Caco-2 (cell line): Measurements from ENCODE around the gene NXN. TPM values are rescaled to one million over a fixed set of nuclear protein-coding genes. Genes with fewer than 3 reads are reported as not detected.

Experiments used
- BruUV-seq: library from RNA; stranded (reverse); fragments of 400-500 nt; replicated peaks from 2 replicates; lab custom pipeline; 2021; lab: Mats Ljungman, UMichigan
- CTCF ChIA-PET: fragments of 300-600 bp; sonication (Branson Sonifier 250); formaldehyde crosslinking; loops from one replicate; lab custom pipeline; 2022; ENCODE audit warnings: antibody characterized with exemption; lab: Charles Lee
- POLR2A ChIA-PET: fragments of 300-600 bp; sonication (Branson Sonifier 250); formaldehyde crosslinking; loops from one replicate; lab custom pipeline; 2022; ENCODE audit warnings: antibody characterized with exemption; lab: Charles Lee
- DNase-seq, 2 experiments: peaks; one replicate each; pipeline versions ENCODE4 v3.0.0 to v3.0.0-alpha.2; 2020 to 2022
- H3K27me3 ChIP-seq: replicated peaks from 2 replicates; pipeline ENCODE4 v1.6.0; 2011; ENCODE audit warnings: low read length; ENCODE audit not compliant: control insufficient read depth, insufficient read depth
- H3K36me3 ChIP-seq: 2 replicates; pipeline ENCODE4 v1.5.1; 2011; ENCODE audit warnings: low read length; ENCODE audit not compliant: control insufficient read depth, insufficient read depth
- H3K4me1 ChIP-seq: fragments of 250-450 bp; sonication (Bioruptor Pico); 2 replicates; pipeline ENCODE4 v1.5.1; 2020; ENCODE audit warnings: mild to moderate bottlenecking
- H3K4me3 ChIP-seq: 2 replicates; pipeline ENCODE4 v1.5.1; 2011; ENCODE audit warnings: low read depth, mild to moderate bottlenecking, control low read depth, low read length
- H3K9me3 ChIP-seq: fragments of 250-450 bp; sonication (Bioruptor Pico); 2 replicates; pipeline ENCODE4 v1.5.1; 2020; ENCODE audit warnings: mild to moderate bottlenecking, moderate library complexity
- H3K27ac Mint-ChIP-seq: one replicate; pipeline ENCODE4 v1.8.0; 2022; ENCODE audit warnings: mixed read lengths; ENCODE audit not compliant: unreplicated experiment
- H3K27me3 Mint-ChIP-seq: one replicate; pipeline ENCODE4 v1.8.0; 2022; ENCODE audit warnings: mixed read lengths; ENCODE audit not compliant: insufficient read depth, unreplicated experiment
- H3K36me3 Mint-ChIP-seq: one replicate; pipeline ENCODE4 v1.8.0; 2022; ENCODE audit warnings: mild to moderate bottlenecking, mixed read lengths; ENCODE audit not compliant: insufficient read depth, unreplicated experiment
- H3K4me1 Mint-ChIP-seq: one replicate; pipeline ENCODE4 v1.8.0; 2022; ENCODE audit warnings: low read depth, mixed read lengths; ENCODE audit not compliant: unreplicated experiment
- H3K4me3 Mint-ChIP-seq: one replicate; pipeline ENCODE4 v1.8.0; 2022; ENCODE audit warnings: mild to moderate bottlenecking, moderate library complexity, mixed read lengths; ENCODE audit not compliant: unreplicated experiment
- H3K9me3 Mint-ChIP-seq: one replicate; pipeline ENCODE4 v1.8.0; 2022; ENCODE audit warnings: mixed read lengths; ENCODE audit not compliant: unreplicated experiment
- CTCF ChIP-seq, 2 experiments: fragments of 200-600 bp in 1 of 2; IDR thresholded peaks; 1 replicate in 1 of 2; 2 replicates in 1 of 2; pipeline versions ENCODE4 v1.5.1 to v1.8.0; 2011 to 2022; ENCODE audit warnings: antibody characterized with exemption in 1 of 2, control low read depth in 1 of 2, inconsistent platforms in 1 of 2, low read depth in 1 of 2, low read length in 1 of 2, mild to moderate bottlenecking in 1 of 2, moderate library complexity in 1 of 2; ENCODE audit not compliant: insufficient read depth in 1 of 2, severe bottlenecking in 1 of 2, unreplicated experiment in 1 of 2
- intact Hi-C: fragments of 100-400 bp; cut with micrococcal nuclease; formaldehyde crosslinking; loops from one replicate; pipeline ENCODE4 v1.10.0; 2022; ENCODE audit not compliant: unreplicated experiment
- total RNA-seq: library from RNA; stranded (reverse); gene quantifications from 2 replicates; pipeline ENCODE4 v1.2.3, GENCODE V29; 2022

Gene NXN
- total RNA-seq, 1 experiment from 2014 or later, result 76.7 TPM

GRCh38 chr17:880443-881269, 98.9 kb downstream of the NXN start:
- POLR2A ChIA-PET, result interaction anchor here (1.5 kb wide), 1 partner anchor 71 kb away, joined by 4 read pairs; no protein-coding TSS in a partner anchor
- peaks cover 74% of the 10 kb centered on the region for H3K36me3 Mint-ChIP-seq
- H3K9me3 ChIP-seq, result no peaks in the 10 kb centered on the region
- H3K27ac Mint-ChIP-seq, result peak overlapping the region; percentile 48
- H3K36me3 ChIP-seq, result no peaks in the 10 kb centered on the region
- no peaks in the 10 kb centered on the region for H3K9me3 Mint-ChIP-seq
- no peaks in the 10 kb centered on the region for H3K27me3 Mint-ChIP-seq
- H3K4me3 ChIP-seq, result no peak overlapping the region
- BruUV-seq, result no TSS peak
- H3K4me3 Mint-ChIP-seq, result no peak overlapping the region
- peaks cover 33% of the 10 kb centered on the region for H3K4me1 Mint-ChIP-seq
- CTCF ChIA-PET, result interaction anchor here (0.6 to 0.7 kb wide), 2 partner anchors 28 to 99 kb away, joined by 3 to 5 read pairs; no protein-coding TSS in a partner anchor
- H3K27me3 ChIP-seq, result no peaks in the 10 kb centered on the region
- peaks cover 30% of the 10 kb centered on the region for H3K4me1 ChIP-seq
- no peak for TF ChIP-seq CTCF (IDR thresholded peaks at IDR 0.05; ENCODE audit: insufficient read depth in 1 of 2, low read depth in 1 of 2, low read length in 1 of 2, severe bottlenecking in 1 of 2, unreplicated experiment in 1 of 2)
- intact Hi-C loops, result loop anchor here (5.0 kb wide), 1 partner anchor 47 kb away; no protein-coding TSS in a partner anchor
- no peak for DNase-seq

GRCh38 chr17:879546-880442, 99.8 kb downstream of the NXN start:
- peak; percentile 17 to 43 for TF ChIP-seq CTCF (IDR thresholded peaks at IDR 0.05; ENCODE audit: insufficient read depth in 1 of 2, low read depth in 1 of 2, low read length in 1 of 2, severe bottlenecking in 1 of 2, unreplicated experiment in 1 of 2)
- Histone ChIP-seq H3K27me3 (no peaks in the 10 kb centered on the region), H3K4me3 (no peak overlapping the region), H3K4me1 (peaks cover 30% of the 10 kb centered on the region), H3K36me3 (no peaks in the 10 kb centered on the region; the same call in 1 of the 2 replicates), H3K9me3 (no peaks in the 10 kb centered on the region)
- no peak overlapping the region for H3K4me3 Mint-ChIP-seq
- H3K27me3 Mint-ChIP-seq, result no peaks in the 10 kb centered on the region
- H3K4me1 Mint-ChIP-seq, result peaks cover 33% of the 10 kb centered on the region
- peaks cover 78% of the 10 kb centered on the region for H3K36me3 Mint-ChIP-seq
- intact Hi-C loops, result loop anchor here (5.0 kb wide), 2 partner anchors 48 to 98 kb away; partner anchors contain the start of gene NXN
- H3K27ac Mint-ChIP-seq, result peak overlapping the region; percentile 71
- CTCF ChIA-PET, result interaction anchor here (0.7 to 1.7 kb wide), 4 partner anchors 29 to 101 kb away, joined by 3 to 9 read pairs (median 4); partner anchors contain the start of gene NXN
- peak; percentile 71 to 81 for DNase-seq
- no peaks in the 10 kb centered on the region for H3K9me3 Mint-ChIP-seq
- POLR2A ChIA-PET, result interaction anchor here (1.5 kb wide), 1 partner anchor 72 kb away, joined by 4 read pairs; no protein-coding TSS in a partner anchor
- no TSS peak for BruUV-seq
